LNCaP clone FGC (cell line): ENCODE measurements around the gene RNF208.

Source experiments
- DNase-seq: peaks from one replicate; pipeline ENCODE4 v3.0.0-alpha.2; 2011; ENCODE audit warnings: low read depth
- H3K4me3 ChIP-seq: 2 replicates; pipeline ENCODE4 v1.5.1; 2011; ENCODE audit warnings: mild to moderate bottlenecking, low read depth, low read length, control low read depth
- CTCF ChIP-seq: IDR thresholded peaks from 2 replicates; pipeline ENCODE4 v1.5.1; 2012; ENCODE audit warnings: mild to moderate bottlenecking; ENCODE audit not compliant: control insufficient read depth, insufficient read depth; ENCODE audit errors: extremely low read depth

Gene RNF208

GRCh38 chr9:137180491-137180890, 41.5 kb downstream of the RNF208 start:
- DNase-seq, result no peak
- no peak for TF ChIP-seq CTCF
- no peak overlapping the region for H3K4me3 ChIP-seq

- H3K4me3 ChIP-seq, result no peak overlapping the region
- DNase-seq, result no peak
- TF ChIP-seq CTCF, result no peak
Measured at GRCh38 chr9:137179761-137180160, 42.3 kb downstream of the RNF208 start.

GRCh38 chr9:137178939-137179630, 43.0 kb downstream of the RNF208 start:
- no peak for DNase-seq
- no peak for TF ChIP-seq CTCF
- no peak overlapping the region for H3K4me3 ChIP-seq

- no peak overlapping the region for H3K4me3 ChIP-seq
- no peak for TF ChIP-seq CTCF
- DNase-seq, result no peak
Measured at GRCh38 chr9:137178201-137178938, 43.7 kb downstream of the RNF208 start.

- TF ChIP-seq CTCF, result peak; percentile 76
- H3K4me3 ChIP-seq, result no peak overlapping the region
- DNase-seq, result no peak
Measured at GRCh38 chr9:137176302-137177182, 45.5 kb downstream of the RNF208 start.

GRCh38 chr9:137175345-137175961, 46.6 kb downstream of the RNF208 start:
- TF ChIP-seq CTCF, result no peak
- H3K4me3 ChIP-seq, result no peak overlapping the region
- DNase-seq, result no peak
